ENCODE measurements around the gene BCAS1. TPM values are rescaled to one million over a fixed set of nuclear protein-coding genes. Genes with fewer than 3 reads are reported as not detected.

Gene BCAS1
- total RNA-seq, 1 donor from 2014 or later: 0.81 TPM

GRCh38 chr20:53940360-53940702 lies 130.1 kb downstream of the BCAS1 start:
- DNase-seq (no peak), ATAC-seq (no peak)
- no peak overlapping the region for H3K4me3 ChIP-seq
- peak overlapping the region; percentile 38 for H3K27ac ChIP-seq
- peaks cover 29% of the 10 kb centered on the region for H3K4me1 ChIP-seq
- H3K36me3 ChIP-seq: no peaks in the 10 kb centered on the region
- no peaks in the 10 kb centered on the region for H3K9me3 ChIP-seq
- TF ChIP-seq CTCF (IDR thresholded peaks at IDR 0.05): no peak
- no peaks in the 10 kb centered on the region for H3K27me3 ChIP-seq
- intact Hi-C loops (cut with DNase I): no loop called here

GRCh38 chr20:53939572-53940359 lies 130.6 kb downstream of the BCAS1 start:
- TF ChIP-seq CTCF (IDR thresholded peaks at IDR 0.05): peak; percentile 71
- intact Hi-C loops (cut with DNase I): no loop called here
- DNase-seq: peak; percentile 91
- Histone ChIP-seq H3K4me3 (no peak overlapping the region), H3K9me3 (no peaks in the 10 kb centered on the region), H3K4me1 (peaks cover 35% of the 10 kb centered on the region), H3K36me3 (no peaks in the 10 kb centered on the region), H3K27ac (peak overlapping the region; percentile 48), H3K27me3 (no peaks in the 10 kb centered on the region)
- ATAC-seq: peak; percentile 94

- peaks cover 39% of the 10 kb centered on the region for H3K4me1 ChIP-seq
- intact Hi-C loops (cut with DNase I): no loop called here
- no peaks in the 10 kb centered on the region for H3K36me3 ChIP-seq
- DNase-seq (no peak), ATAC-seq (no peak)
- no peaks in the 10 kb centered on the region for H3K27me3 ChIP-seq
- H3K9me3 ChIP-seq: no peaks in the 10 kb centered on the region
- H3K27ac ChIP-seq: peak overlapping the region; percentile 48
- H3K4me3 ChIP-seq: no peak overlapping the region
- no peak for TF ChIP-seq CTCF (IDR thresholded peaks at IDR 0.05)
Measured at GRCh38 chr20:53939190-53939571, 131.2 kb downstream of the BCAS1 start.

GRCh38 chr20:53938739-53939138 lies 131.7 kb downstream of the BCAS1 start:
- DNase-seq (no peak), ATAC-seq (no peak)
- intact Hi-C loops (cut with DNase I): no loop called here
- H3K4me3 ChIP-seq: no peak overlapping the region
- H3K4me1 ChIP-seq: peaks cover 41% of the 10 kb centered on the region
- H3K9me3 ChIP-seq: no peaks in the 10 kb centered on the region
- no peak overlapping the region for H3K27ac ChIP-seq
- TF ChIP-seq CTCF (IDR thresholded peaks at IDR 0.05): no peak
- H3K27me3 ChIP-seq: no peaks in the 10 kb centered on the region
- H3K36me3 ChIP-seq: no peaks in the 10 kb centered on the region

GRCh38 chr20:53937929-53938367 lies 132.4 kb downstream of the BCAS1 start:
- no peak overlapping the region for H3K27ac ChIP-seq
- H3K4me3 ChIP-seq: no peak overlapping the region
- H3K9me3 ChIP-seq: no peaks in the 10 kb centered on the region
- ATAC-seq: peak; percentile 41
- DNase-seq: peak; percentile 73
- H3K4me1 ChIP-seq: peaks cover 44% of the 10 kb centered on the region
- TF ChIP-seq CTCF (IDR thresholded peaks at IDR 0.05): no peak
- no peaks in the 10 kb centered on the region for H3K36me3 ChIP-seq
- H3K27me3 ChIP-seq: no peaks in the 10 kb centered on the region
- intact Hi-C loops (cut with DNase I): no loop called here

All from upper lobe of right lung (tissue), 1 donor.